Activated naive CD4-positive, alpha-beta T cell treated with anti-CD3 and anti-CD28 coated beads, Interleukin-2, amount 50 U/mL, for 72 hours (primary cell): ENCODE measurements around the gene ERC2. TPM values are rescaled to one million over a fixed set of nuclear protein-coding genes. Genes with fewer than 3 reads are reported as not detected.

ENCODE experiments used
- ATAC-seq, 2 donors: fragments of 150-1000 bp; cut with Tn5 transposase; 2 replicates each; pipeline ENCODE4 v1.10.0; 2021; ENCODE audit warnings: mild to moderate bottlenecking in 2 of 2, moderate library complexity in 2 of 2
- DNase-seq, 2 donors: peaks; one replicate each; pipeline ENCODE4 v3.0.0; 2021 to 2022; ENCODE audit warnings: low spot score in 2 of 2
- H3K27ac Mint-ChIP-seq, 2 donors: one replicate each; pipeline ENCODE4 v1.8.0; 2022; ENCODE audit warnings: mild to moderate bottlenecking in 2 of 2, mixed read lengths in 2 of 2
- H3K36me3 Mint-ChIP-seq, 2 donors: one replicate each; pipeline ENCODE4 v1.8.0; 2022; ENCODE audit warnings: mixed read lengths in 2 of 2
- H3K9me3 Mint-ChIP-seq, 2 donors: one replicate each; pipeline ENCODE4 v1.8.0; 2022; ENCODE audit warnings: mixed read lengths in 2 of 2
- total RNA-seq, 2 donors: library from RNA; stranded (reverse); gene quantifications; one replicate each; pipeline ENCODE4 v1.2.3, GENCODE V29; 2022

Gene ERC2
- total RNA-seq, 2 donors from 2014 or later = 0.58 TPM; not detected in 1

DNA sequence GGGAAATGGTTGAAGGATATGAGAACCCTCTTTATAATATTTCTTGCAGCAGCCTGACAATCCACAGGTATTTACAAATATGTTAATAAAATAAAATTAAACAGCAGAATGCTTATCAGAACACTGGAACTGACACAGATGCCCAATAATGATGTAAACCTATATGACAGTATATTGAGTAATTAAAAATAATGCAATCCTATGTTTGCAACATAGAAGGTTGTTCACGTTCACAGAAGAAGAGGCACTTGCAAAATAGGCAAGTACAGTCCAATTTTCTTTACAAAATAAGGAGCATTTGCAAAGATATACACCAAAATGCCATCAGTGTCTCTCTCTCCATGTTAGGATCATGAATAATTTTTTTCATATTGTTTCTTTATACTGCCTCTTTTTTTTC, 584.2 kb downstream of the ERC2 start:
- H3K9me3 Mint-ChIP-seq = no peaks in the 10 kb centered on the region
- H3K27ac Mint-ChIP-seq = no peak overlapping the region
- ATAC-seq (no peak), DNase-seq (no peak)
- H3K36me3 Mint-ChIP-seq = no peaks in the 10 kb centered on the region

DNA sequence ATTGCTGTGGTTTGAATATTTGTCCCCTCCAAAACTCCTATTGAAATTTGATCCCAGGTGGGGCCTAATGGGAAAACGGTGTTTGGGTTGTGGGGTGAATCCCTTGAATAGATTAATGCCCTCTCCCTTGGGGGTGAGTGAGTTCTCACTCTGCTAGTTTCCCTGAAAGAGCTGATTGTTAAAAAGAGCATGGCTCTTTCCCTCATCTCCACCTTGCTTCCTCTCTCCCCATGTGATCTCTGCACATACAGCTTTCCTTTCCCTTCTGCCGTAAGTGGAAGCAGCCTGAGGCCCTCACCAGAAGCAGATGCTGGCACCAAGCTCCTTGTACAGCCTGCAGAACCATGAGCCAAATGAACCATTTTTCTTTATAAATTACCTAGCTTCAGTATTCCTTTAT, 586.3 kb downstream of the ERC2 start:
- no peaks in the 10 kb centered on the region for H3K36me3 Mint-ChIP-seq
- ATAC-seq (no peak), DNase-seq (no peak)
- no peak overlapping the region for H3K27ac Mint-ChIP-seq
- H3K9me3 Mint-ChIP-seq = no peaks in the 10 kb centered on the region

DNA sequence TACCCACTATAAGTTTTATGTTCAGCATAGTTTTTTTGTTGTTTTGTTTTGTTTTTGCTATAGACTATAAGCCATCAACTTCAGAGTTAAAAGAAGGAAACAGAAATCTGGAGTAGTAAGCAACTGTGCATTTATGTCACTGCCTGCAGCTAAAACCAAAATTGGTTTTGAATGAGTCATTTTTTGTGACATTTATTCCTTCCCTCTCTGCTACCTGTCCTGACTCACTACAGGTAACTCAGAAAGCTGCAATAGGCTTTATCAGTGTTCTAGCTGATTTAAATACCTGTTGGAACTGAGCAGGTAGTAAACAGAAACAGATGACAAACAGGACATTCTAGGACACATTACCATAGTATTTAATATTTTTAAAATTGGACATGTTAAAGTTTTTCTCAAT, 587.9 kb downstream of the ERC2 start:
- no peak for DNase-seq
- ATAC-seq = no peak
- no peak overlapping the region for H3K27ac Mint-ChIP-seq
- no peaks in the 10 kb centered on the region for H3K36me3 Mint-ChIP-seq
- no peaks in the 10 kb centered on the region for H3K9me3 Mint-ChIP-seq

DNA sequence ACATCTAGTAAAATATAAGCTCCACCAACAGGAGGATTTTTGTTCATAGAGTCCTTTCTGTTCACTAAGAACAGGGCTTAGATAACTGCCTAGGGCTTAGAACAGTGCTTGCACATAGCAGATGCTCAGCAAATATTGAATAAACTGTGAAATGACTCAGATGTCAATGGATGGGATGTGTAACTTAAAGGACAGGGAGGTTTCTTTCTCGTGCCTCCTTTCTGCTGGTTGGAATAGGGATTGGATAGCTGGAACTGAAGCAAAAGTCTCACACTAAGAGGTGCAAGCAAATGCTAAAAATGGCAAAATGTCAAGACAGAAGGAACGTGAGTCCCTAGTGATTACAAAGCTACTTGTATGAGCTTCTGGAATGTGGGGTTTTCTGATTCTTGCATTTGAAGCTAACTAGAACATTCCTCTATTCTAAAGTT, 588.4 kb downstream of the ERC2 start:
- DNase-seq (no peak), ATAC-seq (no peak)
- Mint-ChIP-seq H3K9me3 (no peaks in the 10 kb centered on the region), H3K36me3 (no peaks in the 10 kb centered on the region), H3K27ac (no peak overlapping the region)

DNA sequence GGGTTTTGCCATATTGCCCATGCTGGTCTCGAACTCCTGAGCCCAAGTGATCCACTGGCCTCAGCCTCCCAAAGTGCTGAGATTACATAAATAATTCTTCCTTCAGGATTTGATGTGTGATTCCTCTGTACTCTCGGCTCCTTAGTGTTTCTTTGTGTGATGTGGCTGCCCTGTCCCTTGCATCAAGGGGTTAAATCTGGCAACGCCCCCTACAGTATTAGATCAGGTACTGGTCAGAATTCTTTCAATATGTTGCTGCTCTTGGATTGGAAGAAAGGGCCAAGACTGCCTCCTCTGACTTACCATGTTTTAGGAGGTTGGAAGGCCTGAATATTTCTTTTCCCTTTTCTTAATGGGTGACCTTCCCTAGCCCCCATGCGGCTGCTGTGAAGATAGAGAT, 590.6 kb downstream of the ERC2 start:
- H3K27ac Mint-ChIP-seq = no peak overlapping the region
- ATAC-seq (no peak), DNase-seq (no peak)
- H3K9me3 Mint-ChIP-seq = no peaks in the 10 kb centered on the region
- no peaks in the 10 kb centered on the region for H3K36me3 Mint-ChIP-seq

DNA sequence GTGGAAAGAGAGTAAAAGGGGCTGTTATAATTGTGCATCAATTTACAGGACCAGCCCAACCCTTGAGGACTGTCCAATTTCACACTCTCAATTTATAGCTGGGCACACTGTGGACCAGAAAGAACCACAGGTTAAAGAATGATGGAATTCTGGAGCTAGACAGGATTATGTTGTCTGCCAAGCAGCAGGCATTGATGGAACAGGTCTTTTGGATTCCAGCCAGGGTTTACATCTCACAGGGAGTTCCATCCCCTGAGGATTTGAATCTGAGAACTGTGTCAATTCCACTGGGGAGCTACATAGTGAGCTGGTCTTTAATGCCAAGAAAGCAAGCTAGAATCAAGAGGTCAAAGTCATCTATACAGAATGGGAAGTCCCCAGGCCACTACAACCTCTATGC, 591.7 kb downstream of the ERC2 start:
- no peaks in the 10 kb centered on the region for H3K36me3 Mint-ChIP-seq
- no peaks in the 10 kb centered on the region for H3K9me3 Mint-ChIP-seq
- DNase-seq (no peak), ATAC-seq (no peak)
- H3K27ac Mint-ChIP-seq = no peak overlapping the region

DNA sequence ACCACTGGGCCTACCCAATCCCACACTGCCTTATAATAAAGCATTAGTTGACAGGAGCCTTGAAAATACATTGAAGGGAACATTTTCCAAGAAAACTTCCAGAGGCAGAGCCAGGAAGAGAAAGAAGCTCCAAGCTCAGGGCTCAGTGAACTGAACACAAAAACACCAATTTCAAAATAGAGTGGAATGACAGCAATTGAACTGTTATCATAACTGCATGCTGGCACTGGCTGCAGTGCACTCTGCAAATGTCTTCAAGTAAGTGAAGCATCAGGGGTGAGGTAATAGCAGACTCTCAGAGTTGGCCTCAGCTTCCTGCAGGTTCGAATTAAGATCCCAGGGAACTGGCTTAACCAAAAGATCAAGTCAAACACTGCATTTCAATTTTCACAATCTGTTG, 593.2 kb downstream of the ERC2 start:
- DNase-seq (no peak), ATAC-seq (no peak)
- Mint-ChIP-seq H3K27ac (no peak overlapping the region), H3K9me3 (peaks cover 0 to 5% of the 10 kb centered on the region in 2 donors), H3K36me3 (no peaks in the 10 kb centered on the region)

DNA sequence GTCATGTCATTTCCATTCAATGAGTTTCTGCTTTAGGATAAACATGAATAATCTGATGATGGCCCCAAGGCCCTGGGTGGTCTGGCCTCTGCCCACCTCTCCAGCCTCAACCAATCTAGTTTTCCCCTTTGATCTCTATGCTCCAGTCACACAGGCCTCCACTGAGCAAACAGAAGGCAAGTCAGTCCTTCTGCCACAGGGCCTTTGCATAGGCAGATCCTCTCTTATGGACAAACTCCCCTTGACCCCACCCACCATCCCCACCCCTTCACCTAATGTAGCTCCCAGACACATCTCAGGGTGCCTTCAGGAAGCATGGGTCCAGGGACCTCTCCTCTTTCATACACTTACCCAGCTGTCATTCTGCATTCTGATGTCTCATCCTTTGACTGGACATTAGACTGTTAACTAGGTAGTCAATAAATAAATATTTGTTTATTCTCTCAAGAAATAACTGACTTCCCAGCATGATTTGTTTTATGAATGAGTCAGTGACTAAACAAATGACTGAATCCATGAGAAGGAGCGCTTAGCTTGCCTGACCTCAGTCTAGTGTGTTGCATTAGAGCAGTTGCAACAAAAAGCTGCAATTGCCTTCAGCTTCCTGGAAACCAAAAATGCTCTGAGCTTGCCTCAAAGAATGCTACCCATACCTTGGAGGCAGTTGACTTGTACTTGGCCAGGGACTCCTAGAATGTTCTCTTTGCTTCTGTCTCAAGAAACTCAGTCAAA, 594.6 kb downstream of the ERC2 start:
- DNase-seq (no peak), ATAC-seq (no peak)
- peaks cover 0 to 5% of the 10 kb centered on the region in 2 donors for H3K9me3 Mint-ChIP-seq
- no peaks in the 10 kb centered on the region for H3K36me3 Mint-ChIP-seq
- H3K27ac Mint-ChIP-seq = no peak overlapping the region

DNA sequence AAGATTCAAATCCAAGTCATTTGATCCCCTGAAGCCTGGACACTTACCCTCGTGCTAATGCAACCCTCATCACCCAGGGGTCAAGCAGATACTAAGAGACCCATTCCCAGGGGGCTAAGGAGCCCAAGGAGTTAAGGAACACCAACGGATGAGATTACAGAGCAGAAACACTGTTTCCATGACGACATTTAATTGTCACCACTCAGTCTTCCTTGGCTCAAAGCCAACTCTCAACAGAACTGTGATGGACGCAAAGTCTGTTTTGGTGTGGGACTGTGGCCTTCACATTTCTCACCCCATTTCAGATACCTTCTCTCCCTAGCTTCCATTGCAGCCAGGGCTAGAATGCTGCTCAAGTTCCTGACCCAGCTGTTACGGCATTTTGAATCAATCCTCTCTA, 597.7 kb downstream of the ERC2 start:
- Mint-ChIP-seq H3K9me3 (peaks cover 0 to 5% of the 10 kb centered on the region in 2 donors), H3K36me3 (no peaks in the 10 kb centered on the region), H3K27ac (no peak overlapping the region)
- no peak for DNase-seq
- ATAC-seq = no peak

DNA sequence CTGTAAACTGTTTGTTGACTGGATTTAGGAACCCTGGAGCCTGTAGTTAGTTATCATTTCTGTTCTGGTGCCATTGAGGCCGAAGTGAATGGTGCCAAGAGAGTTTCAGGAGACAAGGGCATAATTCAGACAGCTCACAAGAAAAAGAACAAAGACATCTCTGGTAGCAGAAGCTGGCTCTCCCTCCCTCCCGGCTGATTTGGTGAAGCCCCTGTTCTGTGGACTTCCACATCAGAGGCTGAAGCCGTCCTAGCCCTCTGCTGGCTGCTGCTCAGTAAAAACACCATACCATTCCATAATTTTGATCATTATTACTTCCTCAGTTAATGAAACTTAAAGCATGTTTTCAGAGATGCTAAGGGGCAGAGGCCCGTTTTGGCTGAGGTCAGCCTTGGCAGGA, 599.9 kb downstream of the ERC2 start:
- no peaks in the 10 kb centered on the region for H3K36me3 Mint-ChIP-seq
- no peak for ATAC-seq
- H3K9me3 Mint-ChIP-seq = peaks cover 0 to 5% of the 10 kb centered on the region in 2 donors
- H3K27ac Mint-ChIP-seq = no peak overlapping the region
- DNase-seq = no peak

DNA sequence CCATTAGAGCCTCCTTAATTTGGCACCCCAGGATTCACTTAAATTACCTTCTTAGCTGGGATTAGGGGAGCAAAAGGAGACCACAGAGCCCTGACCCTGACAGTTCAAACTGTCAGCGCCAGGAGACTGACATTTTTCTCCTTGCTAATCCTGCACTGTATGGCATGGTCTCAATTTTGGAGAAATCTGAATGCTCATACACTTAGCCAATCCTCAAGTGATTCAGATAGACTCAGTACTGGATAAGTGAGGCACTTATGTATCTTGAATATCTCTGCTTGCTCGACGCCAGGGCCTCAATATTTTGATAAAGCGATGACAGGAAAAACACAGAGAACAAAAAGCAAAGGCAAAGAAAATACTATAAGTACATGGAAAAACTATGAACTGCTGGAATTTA, 605.2 kb downstream of the ERC2 start:
- H3K9me3 Mint-ChIP-seq = no peaks in the 10 kb centered on the region
- ATAC-seq (no peak), DNase-seq (no peak)
- H3K36me3 Mint-ChIP-seq = no peaks in the 10 kb centered on the region
- no peak overlapping the region for H3K27ac Mint-ChIP-seq

DNA sequence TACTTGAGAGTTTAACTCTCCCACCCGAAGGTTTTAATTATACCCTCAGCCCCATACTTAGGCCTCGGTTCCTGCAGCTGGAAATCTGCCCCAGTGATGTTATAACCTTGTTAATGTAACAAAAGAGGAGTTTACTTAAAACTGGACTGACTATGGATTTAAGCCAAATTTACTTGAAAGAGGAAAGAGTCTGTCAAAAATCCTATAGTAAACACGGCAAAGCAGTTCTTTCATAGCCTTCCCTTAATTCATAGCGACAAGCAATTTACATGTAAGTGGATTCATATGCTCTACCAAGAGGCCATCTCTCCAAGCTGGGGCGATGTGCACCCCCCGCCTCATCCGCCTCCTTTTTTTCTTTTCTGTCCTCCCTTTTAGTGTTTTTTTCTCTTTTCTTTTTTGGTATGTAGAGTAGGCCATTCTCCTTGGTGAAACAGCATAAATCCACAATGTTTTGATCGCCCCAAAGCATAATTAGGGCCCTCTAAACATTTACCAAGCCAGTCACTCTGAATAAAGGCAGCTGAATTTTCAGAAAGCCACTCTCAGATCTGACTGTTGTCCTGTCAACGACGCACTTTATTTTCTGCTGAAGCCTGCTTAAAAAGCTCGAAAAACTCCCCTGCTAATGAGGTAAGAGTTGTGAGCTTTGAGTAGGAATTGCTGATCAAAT, 608.1 kb downstream of the ERC2 start:
- Mint-ChIP-seq H3K36me3 (no peaks in the 10 kb centered on the region), H3K27ac (no peak overlapping the region), H3K9me3 (no peaks in the 10 kb centered on the region)
- no peak for DNase-seq
- no peak for ATAC-seq

DNA sequence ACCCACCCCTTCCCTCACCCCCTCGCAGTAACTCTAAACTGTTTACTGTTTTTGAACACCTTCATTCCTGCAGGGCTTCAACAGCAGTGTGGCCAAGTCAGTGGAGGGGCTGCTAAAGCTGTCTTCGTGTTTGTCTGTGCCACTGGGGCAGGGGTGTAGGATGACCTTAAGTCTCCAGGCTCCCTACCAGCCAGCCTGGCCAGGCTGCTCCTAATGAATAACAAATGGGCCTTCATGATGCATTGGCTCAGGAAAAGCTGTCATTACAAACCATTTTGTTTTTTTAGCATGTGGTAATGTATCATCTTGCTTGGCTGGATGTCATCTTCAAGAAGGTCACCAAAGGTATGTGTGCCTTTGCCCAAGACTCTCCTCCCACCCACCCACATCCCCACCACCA, 609.0 kb downstream of the ERC2 start:
- no peak overlapping the region for H3K27ac Mint-ChIP-seq
- DNase-seq (no peak), ATAC-seq (no peak)
- H3K36me3 Mint-ChIP-seq = no peaks in the 10 kb centered on the region
- H3K9me3 Mint-ChIP-seq = no peaks in the 10 kb centered on the region

DNA sequence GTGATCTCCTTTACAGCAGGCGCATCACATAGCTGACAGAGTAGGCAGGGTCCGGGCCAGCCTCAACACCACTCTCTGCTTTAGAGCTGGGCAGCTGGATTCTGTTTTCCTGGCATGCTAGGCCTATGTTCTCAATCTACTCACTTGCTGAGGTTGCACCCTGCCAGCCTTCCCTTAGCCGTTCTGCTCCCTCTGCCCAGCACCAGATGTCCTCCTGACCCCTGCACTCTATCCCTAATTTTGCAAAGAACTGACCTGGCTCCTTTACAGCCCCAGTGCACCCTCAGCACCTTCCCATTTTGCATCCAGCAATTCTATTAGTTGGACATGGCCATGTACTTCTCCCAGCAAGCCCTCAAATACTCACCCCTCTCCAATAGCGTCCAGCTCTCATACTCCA, 609.5 kb downstream of the ERC2 start:
- H3K9me3 Mint-ChIP-seq = no peaks in the 10 kb centered on the region
- no peak overlapping the region for H3K27ac Mint-ChIP-seq
- DNase-seq (no peak), ATAC-seq (no peak)
- no peaks in the 10 kb centered on the region for H3K36me3 Mint-ChIP-seq

DNA sequence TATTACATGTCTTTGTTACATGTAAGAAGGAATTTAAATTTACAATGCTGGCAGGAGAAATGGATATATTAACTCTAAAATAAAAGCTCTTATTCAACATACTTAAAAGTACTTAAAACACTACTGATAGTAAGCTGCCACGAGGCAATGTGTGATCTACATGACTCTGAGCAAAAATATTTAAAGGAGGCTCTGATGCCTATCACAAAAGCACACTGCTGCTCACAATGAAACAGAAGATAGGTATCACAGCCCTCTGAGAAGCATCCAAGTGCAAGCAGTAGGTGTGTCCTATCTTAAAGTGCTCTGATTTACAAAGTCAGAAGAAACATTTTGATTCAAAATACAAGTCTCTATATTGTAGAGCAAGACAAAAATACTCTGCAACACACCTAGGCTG, 610.0 kb downstream of the ERC2 start:
- H3K9me3 Mint-ChIP-seq = no peaks in the 10 kb centered on the region
- ATAC-seq = no peak

DNA sequence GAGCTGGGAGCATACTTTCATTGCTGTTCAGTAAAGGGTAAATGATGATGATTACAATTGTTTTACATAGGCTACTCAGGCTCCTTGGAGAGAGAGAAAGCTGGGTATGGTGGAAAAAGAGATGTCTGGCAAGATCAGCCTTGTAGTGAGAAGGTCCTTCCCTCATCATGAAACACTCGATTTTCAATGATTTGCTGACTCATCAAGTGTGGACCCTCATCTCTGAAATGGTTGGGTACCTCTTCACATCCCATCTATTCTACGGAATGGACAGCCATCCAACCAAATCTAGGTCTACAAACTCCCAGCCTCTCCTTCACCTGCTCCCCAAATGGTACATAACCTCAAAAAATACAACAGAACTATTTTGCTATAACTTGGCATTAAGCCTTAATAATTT, 610.6 kb downstream of the ERC2 start:
- Mint-ChIP-seq H3K9me3 (no peaks in the 10 kb centered on the region), H3K36me3 (no peaks in the 10 kb centered on the region), H3K27ac (no peak overlapping the region)
- DNase-seq = no peak
- ATAC-seq = no peak

More for the DNA sequence above, 610.0 kb downstream of the ERC2 start:
- DNase-seq = no peak
- Mint-ChIP-seq H3K27ac (no peak overlapping the region), H3K36me3 (no peaks in the 10 kb centered on the region)

DNA sequence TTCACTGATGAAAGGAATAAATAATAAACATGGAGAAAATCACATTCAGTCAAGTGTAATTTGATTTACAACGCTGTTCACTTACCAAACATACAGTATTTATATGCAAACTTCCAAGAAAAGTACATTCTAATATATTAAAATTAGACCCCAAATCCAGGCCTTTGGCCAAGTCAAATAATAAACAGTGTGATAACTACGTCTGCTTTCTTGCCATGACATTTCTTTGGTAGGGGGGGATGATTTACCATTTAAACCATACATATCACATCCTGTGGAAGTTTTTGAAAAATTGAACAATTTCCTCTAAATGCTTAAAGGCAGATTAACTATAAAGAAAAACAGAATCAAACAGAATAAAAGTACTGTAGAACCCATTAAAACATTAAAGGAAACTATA, 613.0 kb downstream of the ERC2 start:
- ATAC-seq (no peak), DNase-seq (no peak)
- Mint-ChIP-seq H3K36me3 (no peaks in the 10 kb centered on the region), H3K9me3 (peaks cover 0 to 4% of the 10 kb centered on the region in 2 donors), H3K27ac (no peak overlapping the region)

DNA sequence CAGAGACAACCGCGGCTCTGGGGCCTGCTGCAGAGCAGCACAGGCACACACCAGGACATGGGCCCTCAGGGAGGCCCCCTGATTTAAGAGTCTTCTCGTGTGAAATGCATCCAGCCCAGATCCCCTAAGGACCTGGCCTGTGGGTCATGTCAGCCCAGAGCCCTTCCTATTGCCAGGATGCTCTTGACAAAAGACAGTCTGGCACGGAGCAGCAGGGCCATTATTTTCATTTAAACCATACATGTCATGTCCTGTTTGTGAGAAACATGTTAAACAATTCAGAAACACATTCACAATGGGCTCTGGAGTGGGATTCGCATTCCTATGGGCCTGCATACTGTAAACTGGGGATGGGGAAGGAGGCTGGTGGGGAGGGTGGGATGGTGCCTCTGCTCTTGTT, 613.8 kb downstream of the ERC2 start:
- H3K36me3 Mint-ChIP-seq = no peaks in the 10 kb centered on the region
- peaks cover 0 to 4% of the 10 kb centered on the region in 2 donors for H3K9me3 Mint-ChIP-seq
- ATAC-seq (no peak), DNase-seq (no peak)
- no peak overlapping the region for H3K27ac Mint-ChIP-seq
